HepG2 (cell line): ENCODE results near the gene SKIDA1. TPM values are rescaled to one million over a fixed set of nuclear protein-coding genes. Genes with fewer than 3 reads are reported as not detected.

Experiments
- CSRNP2 ChIP-seq: sonication (generic); formaldehyde crosslinking; conservative IDR thresholded peaks from 2 replicates; pipeline ENCODE4 v1.8.0; 2022; ENCODE audit warnings: low read depth, missing genetic modification reagents
- GABPA ChIP-seq, 2 experiments: IDR thresholded peaks; 2 replicates each; pipeline ENCODE4 v1.6.1; 2011 to 2016; ENCODE audit warnings: low read depth in 2 of 2, low read length in 1 of 2, missing biosample characterization in 1 of 2, missing genetic modification characterization in 1 of 2
- IRF2 ChIP-seq: IDR thresholded peaks from 2 replicates; pipeline ENCODE4 v1.6.1; 2018; ENCODE audit warnings: missing genetic modification reagents, missing compliant biosample characterization
- MTF2 ChIP-seq: sonication (generic); formaldehyde crosslinking; IDR thresholded peaks from 2 replicates; pipeline ENCODE4 v1.5.0; 2020; ENCODE audit warnings: missing genetic modification reagents, borderline replicate concordance
- NFYC ChIP-seq: IDR thresholded peaks from 2 replicates; pipeline ENCODE4 v1.6.1; 2016; ENCODE audit warnings: missing genetic modification reagents, missing compliant biosample characterization
- NR2F6 ChIP-seq, 2 experiments: IDR thresholded peaks; 2 replicates each; pipeline ENCODE4 v1.6.1; 2016; ENCODE audit warnings: antibody characterized with exemption in 1 of 2, mild to moderate bottlenecking in 1 of 2
- NR3C1 ChIP-seq: sonication (generic); formaldehyde crosslinking; IDR thresholded peaks from 2 replicates; pipeline ENCODE4 v1.4.0; 2020; ENCODE audit warnings: missing genetic modification reagents
- SALL1 ChIP-seq: sonication (generic); formaldehyde crosslinking; IDR thresholded peaks from 2 replicates; pipeline ENCODE4 v1.8.0; 2022; ENCODE audit warnings: mild to moderate bottlenecking, missing genetic modification reagents
- SNAI1 ChIP-seq: sonication (generic); formaldehyde crosslinking; IDR thresholded peaks from 2 replicates; pipeline ENCODE4 v1.5.0; 2020; ENCODE audit warnings: mild to moderate bottlenecking, missing genetic modification reagents, borderline replicate concordance
- TAF15 ChIP-seq: fragments of 200-400 bp; formaldehyde crosslinking; IDR thresholded peaks from one replicate; pipeline ENCODE4 v1.6.1; 2018; ENCODE audit warnings: mild to moderate bottlenecking, low read depth, low read length; ENCODE audit not compliant: poor library complexity, severe bottlenecking
- ZBTB40 ChIP-seq, 2 experiments: fragments of 450-650 bp in 1 of 2; sonication (generic) in 1 of 2; formaldehyde crosslinking in 1 of 2; IDR thresholded peaks; 2 replicates each; pipeline versions ENCODE4 v1.6.1 to v1.8.0; 2016 to 2022; ENCODE audit warnings: antibody characterized with exemption in 1 of 2, mild to moderate bottlenecking in 1 of 2, missing genetic modification reagents in 1 of 2
- ZIK1 ChIP-seq: sonication (generic); formaldehyde crosslinking; IDR thresholded peaks from 2 replicates; pipeline ENCODE4 v1.5.0; 2020; ENCODE audit warnings: mild to moderate bottlenecking, low read depth, missing genetic modification reagents, borderline replicate concordance
- ZNF292 ChIP-seq: sonication (generic); formaldehyde crosslinking; IDR thresholded peaks from 2 replicates; pipeline ENCODE4 v1.8.1; 2022; ENCODE audit warnings: mild to moderate bottlenecking, low read depth, missing genetic modification reagents, borderline replicate concordance
- ZNF335 ChIP-seq: sonication (generic); formaldehyde crosslinking; IDR thresholded peaks from 2 replicates; pipeline ENCODE4 v1.4.0; 2020; ENCODE audit warnings: missing genetic modification reagents
- ZNF382 ChIP-seq: sonication (generic); formaldehyde crosslinking; IDR thresholded peaks from 2 replicates; pipeline ENCODE4 v1.5.0; 2020; ENCODE audit warnings: missing genetic modification reagents, mild to moderate bottlenecking, borderline replicate concordance
- ZSCAN25 ChIP-seq: sonication (generic); formaldehyde crosslinking; IDR thresholded peaks from 2 replicates; pipeline ENCODE4 v1.8.0; 2022; ENCODE audit warnings: mild to moderate bottlenecking, missing genetic modification reagents
- polyA plus RNA-seq, 8 experiments: library from polyadenylated mRNA; depleted of rRNA in 3 of 8; stranded (reverse) in 7 of 8; unstranded in 1 of 8; fragments of >200 nt; fragmentation: Illumina TruSeq in 4 of 8; extraction: Trizol in 4 of 8; gene quantifications; 2 replicates each; pipeline versions ENCODE4 v1.2.1 to v1.2.3, GENCODE V29; 2011 to 2016; ENCODE audit warnings: low read depth in 4 of 8, missing spikeins in 1 of 8, mixed read lengths in 1 of 8; ENCODE audit not compliant: insufficient read depth in 1 of 8
- total RNA-seq, 5 experiments: library from RNA; depleted of rRNA; stranded (reverse); fragments of >200 nt; fragmentation: Illumina TruSeq; extraction: Trizol; gene quantifications; 2 replicates each; pipeline ENCODE4 v1.2.3, GENCODE V29; 2016; ENCODE audit warnings: low read depth in 1 of 5
- TF ChIP-seq, protein P1 (sequence below): sonication (generic); formaldehyde crosslinking; IDR thresholded peaks from 2 replicates; pipeline ENCODE4 v1.4.0; 2020; ENCODE audit warnings: mild to moderate bottlenecking, missing genetic modification reagents

SKIDA1 gene
- total and polyA plus RNA-seq, 2 of the 13 experiments (the other 11 are each of a cell fraction or from before 2014, with no cell fraction given), result 0.73 to 1.5 TPM

- TF ChIP-seq CSRNP2 (CRISPR knock-in tag) (no peak; the same call in 1 of the 2 replicates), ZNF335 (CRISPR knock-in tag) (peak; percentile 68; the same call in 1 of the 2 replicates), ZIK1 (CRISPR knock-in tag) (peak; percentile 30), ZSCAN25 (CRISPR knock-in tag) (peak; percentile 28), IRF2 (CRISPR knock-in tag) (peak; percentile 94), NFYC (CRISPR knock-in tag) (peak; percentile 19), MTF2 (CRISPR knock-in tag) (peak; percentile 97; the same call in 1 of the 2 replicates), SALL1 (CRISPR knock-in tag) (peak; percentile 98), GABPA (IDR thresholded peaks at IDR 0.05; ENCODE audit: low read depth, low read length) (no peak), GABPA (CRISPR knock-in tag; IDR thresholded peaks at IDR 0.05; ENCODE audit: low read depth) (0 out of 2 replicates have a peak, but pooled peaks have one; percentile 43), SNAI1 (CRISPR knock-in tag) (no peak), NR3C1 (CRISPR knock-in tag) (no peak), ZBTB40 (IDR thresholded peaks at IDR 0.05) (no peak), ZBTB40 (CRISPR knock-in tag; IDR thresholded peaks at IDR 0.05) (peak; percentile 65; the same call in 1 of the 2 replicates), NR2F6 (IDR thresholded peaks at IDR 0.05) (peak; percentile 33; the same call in 1 of the 2 replicates), NR2F6 (CRISPR knock-in tag; IDR thresholded peaks at IDR 0.05) (peak; percentile 65), ZNF292 (CRISPR knock-in tag) (peak; percentile 84), ZNF382 (CRISPR knock-in tag) (no peak), TAF15 (no peak)
- TF ChIP-seq, protein P1, sequence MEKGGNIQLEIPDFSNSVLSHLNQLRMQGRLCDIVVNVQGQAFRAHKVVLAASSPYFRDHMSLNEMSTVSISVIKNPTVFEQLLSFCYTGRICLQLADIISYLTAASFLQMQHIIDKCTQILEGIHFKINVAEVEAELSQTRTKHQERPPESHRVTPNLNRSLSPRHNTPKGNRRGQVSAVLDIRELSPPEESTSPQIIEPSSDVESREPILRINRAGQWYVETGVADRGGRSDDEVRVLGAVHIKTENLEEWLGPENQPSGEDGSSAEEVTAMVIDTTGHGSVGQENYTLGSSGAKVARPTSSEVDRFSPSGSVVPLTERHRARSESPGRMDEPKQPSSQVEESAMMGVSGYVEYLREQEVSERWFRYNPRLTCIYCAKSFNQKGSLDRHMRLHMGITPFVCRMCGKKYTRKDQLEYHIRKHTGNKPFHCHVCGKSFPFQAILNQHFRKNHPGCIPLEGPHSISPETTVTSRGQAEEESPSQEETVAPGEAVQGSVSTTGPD, result no peak
Measured at GRCh38 chr10:21495752-21496342, 29.6 kb downstream of the SKIDA1 start (continued).
